H9 (cell line): ENCODE measurements around the gene MIPOL1. TPM values are rescaled to one million over a fixed set of nuclear protein-coding genes. Genes with fewer than 3 reads are reported as not detected.

Experiments
- DNase-seq: peaks from one replicate; pipeline ENCODE4 v3.0.0-alpha.2; 2017
- H2AFZ ChIP-seq: one replicate; pipeline ENCODE4 v1.6.1; 2013; ENCODE audit warnings: mild to moderate bottlenecking, low read length, control low read depth, moderate library complexity
- H2AK5ac ChIP-seq: 2 replicates; pipeline ENCODE4 v1.6.1; 2013; ENCODE audit warnings: low read length, control low read depth, mixed read lengths; ENCODE audit not compliant: insufficient read length
- H2BK120ac ChIP-seq: one replicate; pipeline ENCODE4 v1.6.1; 2013; ENCODE audit warnings: low read depth, mild to moderate bottlenecking, low read length, control low read depth, inconsistent platforms; ENCODE audit not compliant: poor library complexity, severe bottlenecking
- H2BK12ac ChIP-seq: 2 replicates; pipeline ENCODE4 v1.6.1; 2013; ENCODE audit warnings: low read length, control low read depth, mixed read lengths, low read depth; ENCODE audit not compliant: insufficient read length
- H2BK15ac ChIP-seq: 2 replicates; pipeline ENCODE4 v1.6.1; 2013; ENCODE audit warnings: low read depth, low read length, control low read depth
- H2BK20ac ChIP-seq: one replicate; pipeline ENCODE4 v1.6.1; 2013; ENCODE audit warnings: low read depth, mild to moderate bottlenecking, low read length, control low read depth, inconsistent platforms; ENCODE audit not compliant: poor library complexity, severe bottlenecking
- H2BK5ac ChIP-seq: 2 replicates; pipeline ENCODE4 v1.6.1; 2013; ENCODE audit warnings: low read length, control low read depth, mixed read lengths; ENCODE audit not compliant: insufficient read length
- H3K14ac ChIP-seq: 2 replicates; pipeline ENCODE4 v1.6.1; 2013; ENCODE audit warnings: low read length, control low read depth; ENCODE audit not compliant: insufficient read depth
- H3K18ac ChIP-seq: 2 replicates; pipeline ENCODE4 v1.6.1; 2013; ENCODE audit warnings: low read depth, mild to moderate bottlenecking, mixed read lengths, low read length, control low read depth; ENCODE audit not compliant: insufficient read length
- H3K23ac ChIP-seq: 2 replicates; pipeline ENCODE4 v1.6.1; 2013; ENCODE audit warnings: low read length, control low read depth, mixed read lengths, low read depth; ENCODE audit not compliant: insufficient read length
- H3K23me2 ChIP-seq: 2 replicates; pipeline ENCODE4 v1.6.1; 2013; ENCODE audit warnings: low read depth, mild to moderate bottlenecking, mixed read lengths, low read length, control low read depth; ENCODE audit not compliant: insufficient read length, poor library complexity, severe bottlenecking
- H3K27ac ChIP-seq: 2 replicates; pipeline ENCODE4 v1.5.1; 2013; ENCODE audit warnings: low read length, control low read depth, mixed read lengths, low read depth; ENCODE audit not compliant: insufficient read length
- H3K27me3 ChIP-seq: 2 replicates; pipeline ENCODE4 v1.6.1; 2013; ENCODE audit warnings: low read length, control low read depth, inconsistent platforms; ENCODE audit not compliant: insufficient read depth
- H3K4ac ChIP-seq: 2 replicates; pipeline ENCODE4 v1.6.1; 2013; ENCODE audit warnings: low read depth, mild to moderate bottlenecking, control low read depth, inconsistent platforms, low read length, moderate library complexity
- H3K4me1 ChIP-seq: 2 replicates; pipeline ENCODE4 v1.6.1; 2013; ENCODE audit warnings: low read length, control low read depth, inconsistent platforms; ENCODE audit not compliant: insufficient read depth
- H3K4me2 ChIP-seq: 2 replicates; pipeline ENCODE4 v1.6.1; 2013; ENCODE audit warnings: low read length, control low read depth, mixed read lengths; ENCODE audit not compliant: insufficient read length, insufficient read depth
- H3K56ac ChIP-seq: 2 replicates; pipeline ENCODE4 v1.6.1; 2013; ENCODE audit warnings: low read depth, mild to moderate bottlenecking, mixed read lengths, low read length, control low read depth; ENCODE audit not compliant: insufficient read length
- H3K79me1 ChIP-seq: 2 replicates; pipeline ENCODE4 v1.6.1; 2013; ENCODE audit warnings: low read depth, mild to moderate bottlenecking, moderate library complexity, low read length, control low read depth, inconsistent platforms; ENCODE audit not compliant: insufficient read depth, poor library complexity, severe bottlenecking
- H3K79me2 ChIP-seq: 2 replicates; pipeline ENCODE4 v1.6.1; 2013; ENCODE audit warnings: low read length, control low read depth, inconsistent platforms; ENCODE audit not compliant: insufficient read depth
- H3K9ac ChIP-seq: 2 replicates; pipeline ENCODE4 v1.6.1; 2013; ENCODE audit warnings: low read length, control low read depth, mixed read lengths; ENCODE audit not compliant: insufficient read length; ENCODE audit errors: extremely low read depth
- H3K9me3 ChIP-seq: one replicate; pipeline ENCODE4 v1.6.1; 2013; ENCODE audit warnings: low read depth, low read length, inconsistent platforms; ENCODE audit not compliant: control insufficient read depth
- H3T11ph ChIP-seq: one replicate; pipeline ENCODE4 v1.6.1; 2013; ENCODE audit warnings: mild to moderate bottlenecking, low read length, control low read depth, inconsistent platforms
- H4K20me1 ChIP-seq: one replicate; pipeline ENCODE4 v1.6.1; 2013; ENCODE audit not compliant: control insufficient read depth, insufficient read length, insufficient read depth
- H4K5ac ChIP-seq: 2 replicates; pipeline ENCODE4 v1.6.1; 2013; ENCODE audit warnings: low read depth, mild to moderate bottlenecking, mixed read lengths, low read length, control low read depth; ENCODE audit not compliant: insufficient read length
- H4K8ac ChIP-seq: replicated peaks from 2 replicates; pipeline ENCODE4 v1.6.1; 2013; ENCODE audit warnings: low read length, control low read depth, mixed read lengths, low read depth; ENCODE audit not compliant: insufficient read length
- H4K91ac ChIP-seq: 2 replicates; pipeline ENCODE4 v1.6.1; 2013; ENCODE audit warnings: low read depth, mild to moderate bottlenecking, moderate library complexity, mixed read lengths, low read length, control low read depth; ENCODE audit not compliant: insufficient read length
- H3K27ac Mint-ChIP-seq, 3 experiments: 2 replicates in 2 of 3; 3 replicates in 1 of 3; pipeline ENCODE4 v1.8.0; 2020 to 2021; ENCODE audit warnings: mixed read lengths in 3 of 3, mild to moderate bottlenecking in 1 of 3, moderate library complexity in 1 of 3
- H3K27me3 Mint-ChIP-seq: 2 replicates; pipeline ENCODE4 v1.8.0; 2021; ENCODE audit warnings: low read depth, mild to moderate bottlenecking, moderate library complexity, mixed read lengths
- H3K36me3 Mint-ChIP-seq, 3 experiments: 2 replicates in 2 of 3; 3 replicates in 1 of 3; pipeline ENCODE4 v1.8.0; 2020 to 2021; ENCODE audit warnings: low read depth in 3 of 3, mixed read lengths in 3 of 3; ENCODE audit not compliant: insufficient read depth in 1 of 3
- H3K4me1 Mint-ChIP-seq, 2 experiments: 2 replicates each; pipeline ENCODE4 v1.8.0; 2020; ENCODE audit warnings: mixed read lengths in 2 of 2
- H3K4me3 Mint-ChIP-seq, 2 experiments: 2 replicates in 1 of 2; 3 replicates in 1 of 2; pipeline ENCODE4 v1.8.0; 2020 to 2021; ENCODE audit warnings: mild to moderate bottlenecking in 2 of 2, mixed read lengths in 2 of 2, moderate library complexity in 1 of 2
- H3K9me3 Mint-ChIP-seq, 2 experiments: 2 replicates in 1 of 2; 3 replicates in 1 of 2; pipeline ENCODE4 v1.8.0; 2020; ENCODE audit warnings: mild to moderate bottlenecking in 2 of 2, mixed read lengths in 2 of 2, moderate library complexity in 1 of 2
- WGBS: extraction: QIAGEN DNeasy Blood & Tissue Kit; methylation state at CpG from one replicate; pipeline ENCODE4 v1.1.7; 2013; ENCODE audit warnings: missing lambda C conversion rate, low lambda C conversion rate, mixed read lengths; ENCODE audit not compliant: insufficient read length; ENCODE audit errors: extremely low coverage; 5-methylcytosine and 5-hydroxymethylcytosine counted together
- total RNA-seq: library from RNA; stranded (reverse); gene quantifications from 2 replicates; pipeline ENCODE4 v1.2.1, GENCODE V29; 2021
- TF ChIP-seq, protein P1 (sequence below): fragments of 200-600 bp; sonication (generic); conservative IDR thresholded peaks from 3 replicates; pipeline ENCODE4 v1.8.0; 2021; ENCODE audit warnings: antibody characterized with exemption, mild to moderate bottlenecking

MIPOL1 gene
- total RNA-seq, 1 experiment from 2014 or later, result 15.6 TPM

DNA sequence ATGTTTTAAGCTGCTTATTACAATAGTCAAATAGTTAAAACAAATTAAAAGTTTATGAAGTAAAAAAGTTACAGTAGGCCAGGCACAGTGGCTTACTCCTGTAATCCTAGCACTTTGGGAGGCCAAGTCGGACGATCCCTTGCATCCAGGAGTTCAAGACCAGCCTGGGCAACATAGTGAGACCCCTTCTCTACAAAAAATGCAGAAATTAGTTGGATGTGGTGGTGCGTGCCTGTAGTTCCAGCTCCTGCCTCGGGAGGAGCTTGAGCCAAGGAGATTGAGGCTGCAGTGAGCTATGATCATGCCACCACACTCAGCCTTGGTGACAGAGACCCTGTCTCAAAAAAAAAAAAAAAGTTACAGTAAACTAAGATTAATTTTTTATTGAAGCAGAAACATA lies 142.6 kb downstream of the MIPOL1 start:
- H3K4me1 ChIP-seq, result no peaks in the 10 kb centered on the region
- H2BK12ac ChIP-seq, result no peak overlapping the region
- no peaks in the 10 kb centered on the region for H3K9me3 ChIP-seq
- H3K9ac ChIP-seq, result no peak overlapping the region
- Mint-ChIP-seq H3K27ac (no peak overlapping the region), H3K4me1 (no peaks in the 10 kb centered on the region), H3K4me3 (no peak overlapping the region), H3K36me3 (peaks cover 0 to 1% (median 0%) of the 10 kb centered on the region in 3 experiments; a peak in 1 of 7 replicates), H3K27me3 (no peaks in the 10 kb centered on the region), H3K9me3 (no peaks in the 10 kb centered on the region)
- H3K4me2 ChIP-seq, result no peak overlapping the region
- no peak overlapping the region for H3K14ac ChIP-seq
- H3K56ac ChIP-seq, result no peak overlapping the region
- no peak overlapping the region for H3T11ph ChIP-seq
- H3K23ac ChIP-seq, result no peak overlapping the region
- no CpG with 5 or more reads among the region's 4 CpGs for WGBS
- H4K8ac ChIP-seq, result no peak overlapping the region
- no peak overlapping the region for H2AK5ac ChIP-seq
- H2BK20ac ChIP-seq, result no peak overlapping the region
- DNase-seq, result no peak
- no peak overlapping the region for H2BK120ac ChIP-seq
- no peaks in the 10 kb centered on the region for H3K23me2 ChIP-seq
- H2BK5ac ChIP-seq, result no peak overlapping the region
- H2AFZ ChIP-seq, result no peak overlapping the region
- TF ChIP-seq, protein P1, sequence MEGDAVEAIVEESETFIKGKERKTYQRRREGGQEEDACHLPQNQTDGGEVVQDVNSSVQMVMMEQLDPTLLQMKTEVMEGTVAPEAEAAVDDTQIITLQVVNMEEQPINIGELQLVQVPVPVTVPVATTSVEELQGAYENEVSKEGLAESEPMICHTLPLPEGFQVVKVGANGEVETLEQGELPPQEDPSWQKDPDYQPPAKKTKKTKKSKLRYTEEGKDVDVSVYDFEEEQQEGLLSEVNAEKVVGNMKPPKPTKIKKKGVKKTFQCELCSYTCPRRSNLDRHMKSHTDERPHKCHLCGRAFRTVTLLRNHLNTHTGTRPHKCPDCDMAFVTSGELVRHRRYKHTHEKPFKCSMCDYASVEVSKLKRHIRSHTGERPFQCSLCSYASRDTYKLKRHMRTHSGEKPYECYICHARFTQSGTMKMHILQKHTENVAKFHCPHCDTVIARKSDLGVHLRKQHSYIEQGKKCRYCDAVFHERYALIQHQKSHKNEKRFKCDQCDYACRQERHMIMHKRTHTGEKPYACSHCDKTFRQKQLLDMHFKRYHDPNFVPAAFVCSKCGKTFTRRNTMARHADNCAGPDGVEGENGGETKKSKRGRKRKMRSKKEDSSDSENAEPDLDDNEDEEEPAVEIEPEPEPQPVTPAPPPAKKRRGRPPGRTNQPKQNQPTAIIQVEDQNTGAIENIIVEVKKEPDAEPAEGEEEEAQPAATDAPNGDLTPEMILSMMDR, result peak; percentile 48
- H3K79me2 ChIP-seq, result no peaks in the 10 kb centered on the region
- H2BK15ac ChIP-seq, result no peak overlapping the region
- no peaks in the 10 kb centered on the region for H4K20me1 ChIP-seq
- no peaks in the 10 kb centered on the region for H3K79me1 ChIP-seq
- H4K5ac ChIP-seq, result no peak overlapping the region
- no peak overlapping the region for H4K91ac ChIP-seq
- no peaks in the 10 kb centered on the region for H3K27me3 ChIP-seq
- no peak overlapping the region for H3K18ac ChIP-seq
- no peak overlapping the region for H3K27ac ChIP-seq
- no peak overlapping the region for H3K4ac ChIP-seq
